Fibroblast of the conjunctiva (primary cell): Measurements from ENCODE around the gene RRAS2.

ENCODE experiments used
- DNase-seq: peaks from one replicate; pipeline ENCODE4 v3.0.0-alpha.2; 2010; ENCODE audit warnings: low read depth

Gene RRAS2

GRCh38 chr11:14336507-14337503 lies 22.2 kb downstream of the RRAS2 start:
- DNase-seq: peak; percentile 90

GRCh38 chr11:14335712-14336111 lies 23.3 kb downstream of the RRAS2 start:
- DNase-seq: no peak

- no peak for DNase-seq
These were observed 24.1 kb downstream of the RRAS2 start for GRCh38 chr11:14334893-14335292.

GRCh38 chr11:14334192-14334591 lies 24.8 kb downstream of the RRAS2 start:
- DNase-seq: no peak

- DNase-seq: no peak
These were observed 27.4 kb downstream of the RRAS2 start for GRCh38 chr11:14331476-14332136.

- no peak for DNase-seq
These were observed 28.1 kb downstream of the RRAS2 start for GRCh38 chr11:14330881-14331280.

- no peak for DNase-seq
These were observed 29.3 kb downstream of the RRAS2 start for GRCh38 chr11:14329702-14330101.

- no peak for DNase-seq
These were observed 31.9 kb downstream of the RRAS2 start for GRCh38 chr11:14327116-14327515.

GRCh38 chr11:14323118-14323676 lies 35.8 kb downstream of the RRAS2 start:
- DNase-seq: no peak

GRCh38 chr11:14322510-14322909 lies 36.5 kb downstream of the RRAS2 start:
- no peak for DNase-seq

- DNase-seq: no peak
These were observed 39.0 kb downstream of the RRAS2 start for GRCh38 chr11:14320020-14320419.

GRCh38 chr11:14318581-14318981 lies 40.4 kb downstream of the RRAS2 start:
- no peak for DNase-seq

- no peak for DNase-seq
These were observed 41.2 kb downstream of the RRAS2 start for GRCh38 chr11:14317659-14318325.

GRCh38 chr11:14315130-14315529 lies 43.9 kb downstream of the RRAS2 start:
- no peak for DNase-seq

- no peak for DNase-seq
These were observed 44.9 kb downstream of the RRAS2 start for GRCh38 chr11:14314127-14314526.

- DNase-seq: no peak
These were observed 46.1 kb downstream of the RRAS2 start for GRCh38 chr11:14312736-14313438.

- no peak for DNase-seq
These were observed 48.3 kb downstream of the RRAS2 start for GRCh38 chr11:14310679-14311078.

GRCh38 chr11:14309425-14310192 lies 49.4 kb downstream of the RRAS2 start:
- DNase-seq: no peak

GRCh38 chr11:14308897-14309387 lies 50.0 kb downstream of the RRAS2 start:
- no peak for DNase-seq

GRCh38 chr11:14308114-14308896 lies 50.7 kb downstream of the RRAS2 start:
- peak; percentile 44 for DNase-seq
